ENCODE measurements around the gene INA. TPM values are rescaled to one million over a fixed set of nuclear protein-coding genes. Genes with fewer than 3 reads are reported as not detected.
"Not testable (repeated sequence)": the region's sequence is repeated elsewhere in the genome, so short reads cannot be mapped to it uniquely, and the experiment has no call there.

INA gene
- total RNA-seq = 0.78 and 0.87 TPM in 2 replicates

GRCh38 chr10:103276896-103277712 lies at the start of gene INA:
TSS of gene INA (plus strand) at chr10:103277138. CDS start at chr10:103277212, 74 bp downstream.
- intact Hi-C loops (cut with micrococcal nuclease) = no loop called here
- peak; percentile 15 for DNase-seq (ENCODE audit: low spot score)
- H3K27ac Mint-ChIP-seq = no peak within 1 kb of the TSS
- H3K4me3 Mint-ChIP-seq (ENCODE audit: low read depth) = peak within 1 kb of the TSS; percentile 42
- peaks cover 52% of the 10 kb centered on the region for H3K27me3 Mint-ChIP-seq (ENCODE audit: low read depth)
- peaks cover 5% of the 10 kb centered on the region for H3K4me1 Mint-ChIP-seq (ENCODE audit: low read depth)
- H3K9me3 Mint-ChIP-seq = no peaks in the 10 kb centered on the region
- H3K36me3 Mint-ChIP-seq (ENCODE audit: low read depth) = no peaks in the 10 kb centered on the region

GRCh38 chr10:103227416-103227815 lies 49.5 kb upstream of the INA start:
- no peak overlapping the region for H3K4me3 Mint-ChIP-seq (ENCODE audit: low read depth)
- no peak overlapping the region for H3K27ac Mint-ChIP-seq
- intact Hi-C loops (cut with micrococcal nuclease) = no loop called here
- no peaks in the 10 kb centered on the region for H3K27me3 Mint-ChIP-seq (ENCODE audit: low read depth)
- no peak for DNase-seq (ENCODE audit: low spot score)
- H3K9me3 Mint-ChIP-seq = peaks cover 10% of the 10 kb centered on the region
- H3K4me1 Mint-ChIP-seq (ENCODE audit: low read depth) = no peaks in the 10 kb centered on the region
- H3K36me3 Mint-ChIP-seq (ENCODE audit: low read depth) = no peaks in the 10 kb centered on the region

GRCh38 chr10:103231047-103231551 lies 45.8 kb upstream of the INA start:
- H3K27me3 Mint-ChIP-seq (ENCODE audit: low read depth) = no peaks in the 10 kb centered on the region
- no peak for DNase-seq (ENCODE audit: low spot score)
- no peaks in the 10 kb centered on the region for H3K4me1 Mint-ChIP-seq (ENCODE audit: low read depth)

GRCh38 chr10:103232131-103232673 lies 44.7 kb upstream of the INA start:
- H3K4me1 Mint-ChIP-seq (ENCODE audit: low read depth) = no peaks in the 10 kb centered on the region
- no peak for DNase-seq (ENCODE audit: low spot score)
- no peak overlapping the region for H3K4me3 Mint-ChIP-seq (ENCODE audit: low read depth)
- no peaks in the 10 kb centered on the region for H3K27me3 Mint-ChIP-seq (ENCODE audit: low read depth)
- intact Hi-C loops (cut with micrococcal nuclease) = no loop called here
- H3K36me3 Mint-ChIP-seq (ENCODE audit: low read depth) = no peaks in the 10 kb centered on the region
- H3K27ac Mint-ChIP-seq = no peak overlapping the region
- no peaks in the 10 kb centered on the region for H3K9me3 Mint-ChIP-seq

More at GRCh38 chr10:103231047-103231551, 45.8 kb upstream of the INA start:
- H3K27ac Mint-ChIP-seq = no peak overlapping the region
- intact Hi-C loops (cut with micrococcal nuclease) = no loop called here
- H3K9me3 Mint-ChIP-seq = no peaks in the 10 kb centered on the region
- H3K36me3 Mint-ChIP-seq (ENCODE audit: low read depth) = no peaks in the 10 kb centered on the region
- no peak overlapping the region for H3K4me3 Mint-ChIP-seq (ENCODE audit: low read depth)

GRCh38 chr10:103232772-103233488 lies 44.0 kb upstream of the INA start:
- intact Hi-C loops (cut with micrococcal nuclease) = no loop called here
- Mint-ChIP-seq H3K4me3 (ENCODE audit: low read depth) (no peak overlapping the region), H3K27ac (no peak overlapping the region), H3K27me3 (ENCODE audit: low read depth) (no peaks in the 10 kb centered on the region), H3K36me3 (ENCODE audit: low read depth) (no peaks in the 10 kb centered on the region), H3K9me3 (no peaks in the 10 kb centered on the region), H3K4me1 (ENCODE audit: low read depth) (no peaks in the 10 kb centered on the region)
- DNase-seq (ENCODE audit: low spot score) = no peak

- H3K9me3 Mint-ChIP-seq = no peaks in the 10 kb centered on the region
- no peak for DNase-seq (ENCODE audit: low spot score)
- H3K4me1 Mint-ChIP-seq (ENCODE audit: low read depth) = peaks cover 6% of the 10 kb centered on the region
- H3K4me3 Mint-ChIP-seq (ENCODE audit: low read depth) = no peak overlapping the region
- H3K27ac Mint-ChIP-seq = no peak overlapping the region
- no peaks in the 10 kb centered on the region for H3K27me3 Mint-ChIP-seq (ENCODE audit: low read depth)
- H3K36me3 Mint-ChIP-seq (ENCODE audit: low read depth) = no peaks in the 10 kb centered on the region
- intact Hi-C loops (cut with micrococcal nuclease) = no loop called here
Observed at GRCh38 chr10:103235775-103236174, 41.2 kb upstream of the INA start.

- Mint-ChIP-seq H3K27me3 (ENCODE audit: low read depth) (no peaks in the 10 kb centered on the region), H3K4me1 (ENCODE audit: low read depth) (peaks cover 11% of the 10 kb centered on the region), H3K36me3 (ENCODE audit: low read depth) (no peaks in the 10 kb centered on the region), H3K27ac (no peak overlapping the region), H3K4me3 (ENCODE audit: low read depth) (no peak overlapping the region), H3K9me3 (no peaks in the 10 kb centered on the region)
- intact Hi-C loops (cut with micrococcal nuclease) = no loop called here
- no peak for DNase-seq (ENCODE audit: low spot score)
Observed at GRCh38 chr10:103238506-103239252, 38.3 kb upstream of the INA start.

GRCh38 chr10:103241262-103242011 lies 35.5 kb upstream of the INA start:
- Mint-ChIP-seq H3K4me3 (ENCODE audit: low read depth) (no peak overlapping the region), H3K36me3 (ENCODE audit: low read depth) (no peaks in the 10 kb centered on the region), H3K4me1 (ENCODE audit: low read depth) (peaks cover 14% of the 10 kb centered on the region), H3K27ac (peak overlapping the region; percentile 24), H3K9me3 (no peaks in the 10 kb centered on the region), H3K27me3 (ENCODE audit: low read depth) (no peaks in the 10 kb centered on the region)
- intact Hi-C loops (cut with micrococcal nuclease) = loop anchor here (5.0 to 10.0 kb wide), 2 partner anchors 139 to 407 kb away; partner anchors contain the start of gene CYP17A1
- DNase-seq (ENCODE audit: low spot score) = no peak

- Mint-ChIP-seq H3K4me3 (ENCODE audit: low read depth) (no peak overlapping the region), H3K4me1 (ENCODE audit: low read depth) (peaks cover 14% of the 10 kb centered on the region), H3K27me3 (ENCODE audit: low read depth) (no peaks in the 10 kb centered on the region)
Observed at GRCh38 chr10:103244666-103245271, 32.2 kb upstream of the INA start.

GRCh38 chr10:103245587-103245986 lies 31.4 kb upstream of the INA start, which contains the start of gene RPEL1:
TSS of gene RPEL1 (plus strand) at chr10:103245887. CDS start at chr10:103245997, 110 bp downstream.
- not testable (repeated sequence) for H3K36me3 Mint-ChIP-seq (ENCODE audit: low read depth); H3K9me3 Mint-ChIP-seq; H3K4me3 Mint-ChIP-seq (ENCODE audit: low read depth); H3K27me3 Mint-ChIP-seq (ENCODE audit: low read depth); DNase-seq (ENCODE audit: low spot score); H3K27ac Mint-ChIP-seq
- intact Hi-C loops (cut with micrococcal nuclease) = loop anchor here (2.0 to 10.0 kb wide), 3 partner anchors 49 to 411 kb away; partner anchors contain the start of gene CYP17A1
- H3K4me1 Mint-ChIP-seq (ENCODE audit: low read depth) = peaks cover 10% of the 10 kb centered on the region

More at GRCh38 chr10:103244666-103245271, 32.2 kb upstream of the INA start:
- Mint-ChIP-seq H3K36me3 (ENCODE audit: low read depth) (no peaks in the 10 kb centered on the region), H3K9me3 (no peaks in the 10 kb centered on the region), H3K27ac (no peak overlapping the region)
- peak; percentile 46 for DNase-seq (ENCODE audit: low spot score)
- intact Hi-C loops (cut with micrococcal nuclease) = loop anchor here (1.0 to 10.0 kb wide), 5 partner anchors 48 to 410 kb away; partner anchors contain the start of gene CYP17A1

GRCh38 chr10:103246324-103246723 lies 30.6 kb upstream of the INA start:
- intact Hi-C loops (cut with micrococcal nuclease) = loop anchor here (10.0 kb wide), 1 partner anchor 412 kb away; the partner anchor contains the start of gene CYP17A1
- Mint-ChIP-seq H3K9me3 (peaks cover 3% of the 10 kb centered on the region), H3K27me3 (ENCODE audit: low read depth) (peaks cover 3% of the 10 kb centered on the region), H3K27ac (no peak overlapping the region), H3K36me3 (ENCODE audit: low read depth) (no peaks in the 10 kb centered on the region), H3K4me3 (ENCODE audit: low read depth) (no peak overlapping the region), H3K4me1 (ENCODE audit: low read depth) (peaks cover 10% of the 10 kb centered on the region)
- no peak for DNase-seq (ENCODE audit: low spot score)

Measured in activated T-helper 2 cell treated with anti-CD3 and anti-CD28 coated beads, Interferon-gamma antibody, Interleukin-2, Interleukin-4, amounts not matched to agents 10 μg/mL and 5 μg/mL and 100 μg/mL, durations not matched to agents 14 hours and 24 hours and 36 hours (primary cell).